Common myeloid progenitor, CD34-positive (primary cell): Measurements from ENCODE around the gene STRIP1.

Experiments
- CTCF ChIA-PET: fragments of 350-600 bp; sonication (Branson Sonifier 250); formaldehyde crosslinking; loops from one replicate; lab custom pipeline; 2021; ENCODE audit warnings: antibody characterized with exemption; lab: Charles Lee
- POLR2A ChIA-PET: fragments of 350-600 bp; sonication (Branson Sonifier 250); formaldehyde crosslinking; loops from one replicate; lab custom pipeline; 2021; ENCODE audit warnings: antibody characterized with exemption; lab: Charles Lee
- DNase-seq, 3 donors: peaks; one replicate each; pipeline versions ENCODE4 v3.0.0 to v3.0.0-alpha.2; 2013
- H3K27ac ChIP-seq, 2 experiments: 1 replicate in 1 of 2; 2 replicates in 1 of 2; pipeline ENCODE4 v1.7.0; 2013; ENCODE audit warnings: inconsistent platforms in 2 of 2, low read length in 2 of 2, mild to moderate bottlenecking in 2 of 2, low read depth in 1 of 2, moderate library complexity in 1 of 2; ENCODE audit not compliant: severe bottlenecking in 2 of 2, insufficient read depth in 1 of 2, poor library complexity in 1 of 2
- H3K27me3 ChIP-seq, 5 experiments: replicated peaks in 2 of 5; 1 replicate in 3 of 5; 2 replicates in 2 of 5; pipeline versions ENCODE4 v1.6.1 to v1.7.0; 2013; ENCODE audit warnings: low read length in 4 of 5, mild to moderate bottlenecking in 2 of 5, moderate library complexity in 2 of 5, inconsistent platforms in 1 of 5; ENCODE audit not compliant: insufficient read depth in 5 of 5, control insufficient read depth in 4 of 5
- H3K36me3 ChIP-seq, 4 experiments: 1 replicate in 2 of 4; 2 replicates in 2 of 4; pipeline versions ENCODE4 v1.6.1 to v1.7.0; 2013; ENCODE audit warnings: low read length in 3 of 4, control low read depth in 1 of 4, mild to moderate bottlenecking in 1 of 4; ENCODE audit not compliant: control insufficient read depth in 4 of 4, insufficient read depth in 4 of 4
- H3K4me1 ChIP-seq, 4 experiments: 1 replicate in 3 of 4; 2 replicates in 1 of 4; pipeline versions ENCODE4 v1.6.1 to v1.7.1; 2013; ENCODE audit warnings: low read length in 3 of 4, mild to moderate bottlenecking in 3 of 4, control low read depth in 1 of 4, inconsistent platforms in 1 of 4, moderate library complexity in 1 of 4; ENCODE audit not compliant: control insufficient read depth in 4 of 4, insufficient read depth in 4 of 4; ENCODE audit errors: control extremely low read depth in 1 of 4
- H3K4me3 ChIP-seq, 7 experiments: 1 replicate in 4 of 7; 2 replicates in 3 of 7; pipeline versions ENCODE4 v1.5.1 to v1.7.0; 2013; ENCODE audit warnings: mild to moderate bottlenecking in 7 of 7, low read length in 6 of 7, moderate library complexity in 6 of 7, inconsistent platforms in 2 of 7, low read depth in 2 of 7, control low read depth in 1 of 7; ENCODE audit not compliant: insufficient read depth in 4 of 7, control insufficient read depth in 1 of 7; ENCODE audit errors: extremely low read depth in 1 of 7
- H3K9me3 ChIP-seq, 5 experiments: 1 replicate in 4 of 5; 2 replicates in 1 of 5; pipeline versions ENCODE4 v1.6.1 to v1.7.1; 2013; ENCODE audit warnings: low read length in 4 of 5, mild to moderate bottlenecking in 2 of 5, inconsistent platforms in 1 of 5, low read depth in 1 of 5, moderate library complexity in 1 of 5; ENCODE audit not compliant: control insufficient read depth in 4 of 5, insufficient read depth in 2 of 5; ENCODE audit errors: control extremely low read depth in 1 of 5
- WGBS: methylation state at CpG from one replicate; pipeline ENCODE4 v1.1.5; 2013; ENCODE audit not compliant: insufficient coverage; 5-methylcytosine and 5-hydroxymethylcytosine counted together

The STRIP1 gene

DNA sequence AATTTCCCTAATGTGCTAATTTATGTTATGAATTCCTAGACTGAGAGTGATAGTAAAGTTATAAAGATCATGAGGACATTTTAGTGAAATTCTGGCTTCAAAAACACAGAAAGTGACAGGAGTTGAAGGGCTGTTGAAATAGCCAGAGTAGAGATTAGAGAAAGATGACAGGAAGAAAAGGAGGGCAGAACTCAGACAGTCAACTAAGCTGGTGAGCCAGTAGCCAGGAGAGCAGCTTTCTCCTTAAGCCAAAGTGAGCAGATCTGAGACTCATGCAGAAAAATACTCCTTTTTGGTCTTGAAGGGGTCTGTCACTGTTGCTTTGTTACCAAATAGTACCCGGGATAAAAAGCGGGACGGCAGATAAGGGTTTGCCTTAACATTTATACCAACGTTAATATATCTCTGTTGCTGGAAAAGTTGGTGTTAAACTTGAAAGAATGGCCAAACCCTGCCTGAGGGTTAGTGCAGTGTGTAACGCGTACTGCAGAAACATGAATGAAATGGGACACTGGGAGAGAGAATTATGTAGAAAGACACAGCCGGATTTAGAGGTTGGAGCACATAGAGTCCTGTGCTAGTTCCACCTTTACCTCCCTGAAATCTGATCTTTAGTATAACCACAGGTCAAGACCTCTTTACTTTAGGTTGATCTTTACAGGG, 37.1 kb upstream of the STRIP1 start:
- ChIA-PET CTCF (interaction anchor here (0.9 to 5.0 kb wide), 7 partner anchors 9 to 145 kb away, joined by 3 to 21 read pairs (median 7); partner anchors contain the start of gene AHCYL1), POLR2A (no interaction called here)
- Histone ChIP-seq H3K4me1 (peaks cover 0 to 8% (median 5%) of the 10 kb centered on the region in 4 experiments), H3K36me3 (peaks cover 3 to 6% (median 5%) of the 10 kb centered on the region in 4 experiments), H3K27ac (no peak overlapping the region), H3K27me3 (no peaks in the 10 kb centered on the region), H3K9me3 (no peaks in the 10 kb centered on the region), H3K4me3 (no peak overlapping the region)
- WGBS = 100% methylated on average over 6 of the region's 7 CpGs
- DNase-seq = no peak

- Histone ChIP-seq H3K4me3 (no peak overlapping the region), H3K27ac (no peak overlapping the region), H3K4me1 (peaks cover 0 to 8% (median 5%) of the 10 kb centered on the region in 4 experiments), H3K36me3 (peaks cover 3 to 6% (median 5%) of the 10 kb centered on the region in 4 experiments), H3K27me3 (no peaks in the 10 kb centered on the region), H3K9me3 (no peaks in the 10 kb centered on the region)
- no peak for DNase-seq
- ChIA-PET CTCF (interaction anchor here (0.9 to 5.0 kb wide), 8 partner anchors 8 to 424 kb away, joined by 3 to 21 read pairs (median 6); partner anchors contain the start of gene AHCYL1), POLR2A (no interaction called here)
Observed at GRCh38 chr1:109997867-109998229, 36.6 kb upstream of the STRIP1 start.

DNA sequence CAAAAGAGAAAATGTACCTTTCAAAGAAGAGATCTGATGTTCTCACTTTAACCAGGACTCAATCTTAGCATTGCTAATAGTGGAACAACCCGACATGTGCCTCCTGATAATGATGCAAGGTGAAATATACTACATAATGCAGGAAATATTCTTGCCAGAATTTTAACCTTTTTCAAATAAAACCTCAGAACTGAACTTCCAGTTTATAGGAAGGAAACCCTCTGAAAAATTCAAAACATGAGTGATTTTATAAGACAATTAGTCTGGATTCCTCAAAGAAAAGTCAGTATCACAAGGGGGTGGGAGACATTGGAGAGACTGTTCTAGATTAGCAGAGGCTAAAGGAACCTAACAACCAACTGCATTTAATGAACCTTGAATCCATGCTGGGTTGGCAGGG, 31.7 kb upstream of the STRIP1 start:
- ChIA-PET POLR2A (no interaction called here), CTCF (interaction anchor here (1.4 to 1.6 kb wide), 2 partner anchors 10 to 226 kb away, joined by 3 read pairs; no protein-coding TSS in a partner anchor)

GRCh38 chr1:110003747-110004428, 30.5 kb upstream of the STRIP1 start:
- WGBS = 34% methylated on average over 4 of the region's 8 CpGs
- Histone ChIP-seq H3K36me3 (peaks cover 0 to 6% (median 6%) of the 10 kb centered on the region in 4 experiments), H3K4me3 (no peak overlapping the region), H3K27ac (peak overlapping the region; percentile 22 to 50), H3K27me3 (no peaks in the 10 kb centered on the region), H3K9me3 (no peaks in the 10 kb centered on the region), H3K4me1 (peaks cover 0 to 18% (median 11%) of the 10 kb centered on the region in 4 experiments)
- peak; percentile 26 to 74 (median 62) for DNase-seq
- ChIA-PET CTCF (interaction anchor here (1.0 to 1.3 kb wide), 4 partner anchors 11 to 26 kb away, joined by 3 to 5 read pairs (median 4); partner anchors contain the start of gene AHCYL1), POLR2A (no interaction called here)

More for the DNA sequence above, 31.7 kb upstream of the STRIP1 start:
- Histone ChIP-seq H3K4me3 (no peak overlapping the region), H3K36me3 (peaks cover under 1 to 6% (median 4%) of the 10 kb centered on the region in 4 experiments), H3K27ac (peak overlapping the region in 1 of 2 experiments; percentile 50), H3K27me3 (no peaks in the 10 kb centered on the region), H3K9me3 (no peaks in the 10 kb centered on the region), H3K4me1 (peaks cover 0 to 21% (median 14%) of the 10 kb centered on the region in 4 experiments)
- WGBS = 100% methylated on average over 1 of the region's 1 CpG
- DNase-seq = no peak

GRCh38 chr1:110004583-110004982, 29.8 kb upstream of the STRIP1 start:
- Histone ChIP-seq H3K9me3 (no peaks in the 10 kb centered on the region), H3K27ac (peak overlapping the region in 1 of 2 experiments; percentile 50), H3K4me1 (peaks cover 0 to 13% (median 8%) of the 10 kb centered on the region in 4 experiments), H3K4me3 (no peak overlapping the region), H3K36me3 (peaks cover 4 to 13% (median 11%) of the 10 kb centered on the region in 4 experiments), H3K27me3 (no peaks in the 10 kb centered on the region)
- DNase-seq = no peak
- WGBS = no CpG with 5 or more reads among the region's 1 CpG
- ChIA-PET POLR2A (no interaction called here), CTCF (interaction anchor here (1.1 to 4.6 kb wide), 4 partner anchors 9 to 228 kb away, joined by 3 to 33 read pairs (median 13); no protein-coding TSS in a partner anchor)

- H3K9me3 ChIP-seq = no peaks in the 10 kb centered on the region
- ChIA-PET CTCF (interaction anchor here (1.0 to 4.6 kb wide), 6 partner anchors 10 to 230 kb away, joined by 3 to 33 read pairs (median 10); partner anchors contain the start of gene AHCYL1), POLR2A (interaction anchor here (0.9 kb wide), 1 partner anchor 11 kb away, joined by 3 read pairs; no protein-coding TSS in a partner anchor)
- no peak overlapping the region for H3K4me3 ChIP-seq
- H3K36me3 ChIP-seq = peaks cover 10 to 26% (median 22%) of the 10 kb centered on the region in 4 experiments
- H3K27ac ChIP-seq = no peak overlapping the region
- H3K27me3 ChIP-seq = no peaks in the 10 kb centered on the region
- H3K4me1 ChIP-seq = peaks cover 0 to 13% (median 8%) of the 10 kb centered on the region in 4 experiments
- no peak for DNase-seq
Observed at GRCh38 chr1:110005971-110006370, 28.5 kb upstream of the STRIP1 start.
